ENCODE data around the gene PALM. TPM values are rescaled to one million over a fixed set of nuclear protein-coding genes. Genes with fewer than 3 reads are reported as not detected.

PALM gene
- total and polyA plus RNA-seq, 9 donors, result 2.9 to 169 (median 118) TPM

DNA sequence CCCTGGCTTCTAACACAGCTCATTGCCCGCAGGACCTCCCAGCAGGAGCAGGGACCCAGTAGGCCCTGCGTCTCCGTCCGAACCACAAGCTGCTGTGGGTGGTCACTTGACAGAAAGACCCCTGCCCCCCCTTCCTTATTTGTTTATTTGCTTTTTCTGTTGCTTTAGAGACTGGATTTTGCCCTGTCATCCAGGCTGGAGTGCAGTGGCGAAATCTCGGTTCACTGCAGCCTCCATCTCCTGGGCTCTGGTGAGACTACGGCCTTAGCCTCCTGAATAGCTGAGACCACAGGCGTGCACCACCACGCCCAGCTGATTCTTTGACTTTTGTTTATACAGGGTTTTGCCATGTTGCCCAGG, 80.9 kb downstream of the PALM start:
- H3K36me3 ChIP-seq, result no peaks in the 10 kb centered on the region
- H3K4me3 ChIP-seq, result no peak overlapping the region
- no peaks in the 10 kb centered on the region for H3K4me1 ChIP-seq (ENCODE audit: insufficient read depth)
- 90 to 96% (median 93%) methylated on average over 9 of the region's 9 CpGs for WGBS, 3 donors
- DNase-seq, result no peak
- no peaks in the 10 kb centered on the region for H3K27me3 ChIP-seq
- no peaks in the 10 kb centered on the region for H3K9me3 ChIP-seq
- no peak overlapping the region for H3K27ac ChIP-seq
- TF ChIP-seq, protein P1, sequence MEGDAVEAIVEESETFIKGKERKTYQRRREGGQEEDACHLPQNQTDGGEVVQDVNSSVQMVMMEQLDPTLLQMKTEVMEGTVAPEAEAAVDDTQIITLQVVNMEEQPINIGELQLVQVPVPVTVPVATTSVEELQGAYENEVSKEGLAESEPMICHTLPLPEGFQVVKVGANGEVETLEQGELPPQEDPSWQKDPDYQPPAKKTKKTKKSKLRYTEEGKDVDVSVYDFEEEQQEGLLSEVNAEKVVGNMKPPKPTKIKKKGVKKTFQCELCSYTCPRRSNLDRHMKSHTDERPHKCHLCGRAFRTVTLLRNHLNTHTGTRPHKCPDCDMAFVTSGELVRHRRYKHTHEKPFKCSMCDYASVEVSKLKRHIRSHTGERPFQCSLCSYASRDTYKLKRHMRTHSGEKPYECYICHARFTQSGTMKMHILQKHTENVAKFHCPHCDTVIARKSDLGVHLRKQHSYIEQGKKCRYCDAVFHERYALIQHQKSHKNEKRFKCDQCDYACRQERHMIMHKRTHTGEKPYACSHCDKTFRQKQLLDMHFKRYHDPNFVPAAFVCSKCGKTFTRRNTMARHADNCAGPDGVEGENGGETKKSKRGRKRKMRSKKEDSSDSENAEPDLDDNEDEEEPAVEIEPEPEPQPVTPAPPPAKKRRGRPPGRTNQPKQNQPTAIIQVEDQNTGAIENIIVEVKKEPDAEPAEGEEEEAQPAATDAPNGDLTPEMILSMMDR (IDR thresholded peaks at IDR 0.05), result no peak
- TF ChIP-seq POLR2A (IDR thresholded peaks at IDR 0.05) (no peak), EP300 (IDR thresholded peaks at IDR 0.05) (no peak)
- intact Hi-C loops (cut with DNase I), result loop anchor here in 2 of 4 donors (10.0 kb wide), 1 partner anchor 125 kb away; the partner anchor contains the start of genes KISS1R (in 2 of the 2) and R3HDM4 (in 2 of the 2)

DNA sequence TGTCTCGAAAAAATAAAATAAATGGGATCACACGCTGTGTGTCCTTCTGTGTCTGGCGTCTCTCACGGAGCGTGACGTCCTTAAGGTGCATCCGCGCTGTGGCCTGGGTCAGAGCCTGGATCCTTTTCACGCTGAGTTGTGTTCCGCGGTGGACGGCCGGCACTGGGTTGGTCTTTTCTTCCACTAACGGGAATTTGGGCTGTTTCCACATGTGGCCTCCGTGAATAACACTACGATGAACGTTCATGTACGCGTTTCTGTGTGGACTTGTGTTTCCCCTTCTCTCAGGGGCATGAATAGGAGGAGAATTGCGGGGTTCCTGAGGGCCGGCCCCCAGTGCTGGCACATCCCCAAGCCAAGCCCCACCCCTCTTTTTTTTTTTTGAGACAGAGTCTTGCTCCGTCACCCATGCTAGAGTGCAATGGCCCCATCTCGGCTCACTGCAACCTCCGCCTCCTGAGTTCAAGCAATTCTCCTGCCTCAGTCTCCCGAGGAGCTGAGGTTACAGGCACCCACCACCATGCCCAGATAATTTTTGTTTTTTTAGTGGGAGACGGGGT, 82.4 kb downstream of the PALM start:
- Histone ChIP-seq H3K4me3 (no peak overlapping the region), H3K4me1 (ENCODE audit: insufficient read depth) (peaks cover 4% of the 10 kb centered on the region), H3K27ac (no peak overlapping the region), H3K9me3 (no peaks in the 10 kb centered on the region), H3K27me3 (no peaks in the 10 kb centered on the region), H3K36me3 (no peaks in the 10 kb centered on the region)
- TF ChIP-seq POLR2A (IDR thresholded peaks at IDR 0.05) (no peak), EP300 (IDR thresholded peaks at IDR 0.05) (no peak)
- TF ChIP-seq, protein P1 (IDR thresholded peaks at IDR 0.05), result no peak
- DNase-seq, result no peak
- intact Hi-C loops (cut with DNase I), result loop anchor here in 2 of 4 donors (10.0 kb wide), 1 partner anchor 124 kb away; the partner anchor contains the start of genes KISS1R (in 2 of the 2) and R3HDM4 (in 2 of the 2)
- 85 to 87% (median 87%) methylated on average over 26 of the region's 26 CpGs for WGBS, 3 donors

DNA sequence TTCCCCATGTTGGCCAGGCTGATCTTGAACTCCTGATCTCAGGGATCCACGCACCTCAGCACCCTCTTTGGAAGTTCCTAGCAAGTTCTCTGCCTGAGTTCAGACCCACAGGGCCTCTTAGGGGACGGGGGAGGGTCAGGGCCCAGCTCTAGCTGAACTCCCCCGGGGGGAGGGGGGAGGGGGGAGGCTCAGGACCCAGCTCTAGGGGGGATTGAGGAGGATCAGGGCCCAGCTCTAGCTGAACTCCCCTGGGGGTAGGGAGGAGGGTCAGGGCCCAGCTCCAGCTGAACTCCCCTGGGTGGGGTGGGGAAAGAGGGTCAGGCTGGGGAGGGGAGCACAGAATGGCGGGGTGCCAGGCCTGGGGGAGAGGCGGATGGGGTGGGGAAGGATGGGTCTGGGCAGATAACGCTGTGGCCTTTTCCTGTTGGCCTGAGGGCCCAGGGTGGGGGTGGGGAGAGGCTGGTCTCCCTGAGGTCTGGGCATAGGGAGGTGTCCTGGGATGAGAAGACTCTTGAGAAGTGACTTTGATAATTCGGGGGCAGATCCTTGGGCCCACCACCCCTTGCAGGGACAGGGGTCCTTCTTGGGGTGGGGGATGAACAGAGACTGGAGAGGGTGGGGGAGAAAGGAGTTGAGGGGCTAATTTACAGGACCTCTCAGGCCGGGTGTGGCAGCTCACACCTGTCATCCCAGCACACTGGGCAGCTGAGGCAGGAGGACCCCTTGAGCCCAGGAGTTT, 83.0 kb downstream of the PALM start:
- DNase-seq, result peak in 1 of 5 donors; percentile 43
- intact Hi-C loops (cut with DNase I), result loop anchor here in 2 of 4 donors (10.0 kb wide), 1 partner anchor 123 kb away; the partner anchor contains the start of genes KISS1R (in 2 of the 2) and R3HDM4 (in 2 of the 2)
- TF ChIP-seq POLR2A (IDR thresholded peaks at IDR 0.05) (no peak), EP300 (IDR thresholded peaks at IDR 0.05) (no peak)
- TF ChIP-seq, protein P1 (IDR thresholded peaks at IDR 0.05), result no peak
- WGBS, 3 donors, result 41 to 47% (median 41%) methylated on average over 8 of the region's 8 CpGs
- H3K4me3 ChIP-seq, result no peak overlapping the region
- H3K36me3 ChIP-seq, result no peaks in the 10 kb centered on the region
- H3K9me3 ChIP-seq, result no peaks in the 10 kb centered on the region
- H3K4me1 ChIP-seq (ENCODE audit: insufficient read depth), result peaks cover 5% of the 10 kb centered on the region
- no peaks in the 10 kb centered on the region for H3K27me3 ChIP-seq
- no peak overlapping the region for H3K27ac ChIP-seq

DNA sequence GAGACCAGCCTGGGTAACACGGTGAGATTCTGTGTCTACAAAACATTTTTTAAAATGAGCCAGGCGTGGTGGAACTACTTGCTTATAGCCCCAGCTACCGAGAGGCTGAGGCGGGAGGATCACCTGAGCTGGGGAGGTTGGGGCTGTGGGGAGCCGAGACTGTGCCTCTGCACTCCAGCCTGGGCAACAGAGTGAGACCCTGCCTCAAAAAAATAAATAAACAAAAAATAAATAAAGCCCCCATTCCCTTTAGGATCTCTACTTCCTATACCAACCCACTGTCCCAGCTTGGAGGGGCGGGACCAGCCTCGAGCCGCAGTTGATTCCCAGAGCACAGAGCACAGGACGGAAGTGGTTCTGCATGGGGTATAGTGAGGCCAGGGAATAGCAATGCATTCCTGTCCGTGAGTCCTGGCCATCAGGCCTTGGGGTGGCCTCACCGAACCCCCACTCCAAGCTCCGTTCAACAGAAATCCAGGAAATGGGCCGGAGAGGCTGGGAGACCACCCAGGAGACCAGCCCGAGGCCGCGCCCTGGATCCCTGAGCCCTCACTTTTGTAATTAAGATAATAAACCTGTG, 83.7 kb downstream of the PALM start:
- Histone ChIP-seq H3K27ac (no peak overlapping the region), H3K36me3 (no peaks in the 10 kb centered on the region), H3K27me3 (no peaks in the 10 kb centered on the region), H3K9me3 (no peaks in the 10 kb centered on the region), H3K4me1 (ENCODE audit: insufficient read depth) (peaks cover 5% of the 10 kb centered on the region), H3K4me3 (no peak overlapping the region)
- intact Hi-C loops (cut with DNase I), result loop anchor here in 2 of 4 donors (10.0 kb wide), 1 partner anchor 122 kb away; the partner anchor contains the start of genes KISS1R (in 2 of the 2) and R3HDM4 (in 2 of the 2)
- TF ChIP-seq POLR2A (IDR thresholded peaks at IDR 0.05), result no peak
- TF ChIP-seq, protein P1 (IDR thresholded peaks at IDR 0.05), result no peak
- TF ChIP-seq EP300 (IDR thresholded peaks at IDR 0.05), result no peak
- peak in 1 of 5 donors; percentile 15 for DNase-seq
- WGBS, 3 donors, result 73 to 81% (median 80%) methylated on average over 16 of the region's 16 CpGs
